Measurements from ENCODE around the gene ZNF48. TPM values are rescaled to one million over a fixed set of nuclear protein-coding genes. Genes with fewer than 3 reads are reported as not detected.

Gene ZNF48
- total RNA-seq, 2 experiments from 2014 or later, result 17.3 to 18.8 TPM

GRCh38 chr16:30351586-30352419 is 43.4 kb upstream of the ZNF48 start:
- POLR2A ChIA-PET, result interaction anchor here (4.5 kb wide), 1 partner anchor 19 kb away, joined by 21 read pairs; the partner anchor contains the start of gene TBC1D10B
- no peaks in the 10 kb centered on the region for H3K9me3 ChIP-seq (ENCODE audit: low read length)
- TF ChIP-seq EZH2phosphoT487 (IDR thresholded peaks at IDR 0.05; ENCODE audit: borderline replicate concordance, low read depth, low read length), result no peak
- TF ChIP-seq, protein P1, sequence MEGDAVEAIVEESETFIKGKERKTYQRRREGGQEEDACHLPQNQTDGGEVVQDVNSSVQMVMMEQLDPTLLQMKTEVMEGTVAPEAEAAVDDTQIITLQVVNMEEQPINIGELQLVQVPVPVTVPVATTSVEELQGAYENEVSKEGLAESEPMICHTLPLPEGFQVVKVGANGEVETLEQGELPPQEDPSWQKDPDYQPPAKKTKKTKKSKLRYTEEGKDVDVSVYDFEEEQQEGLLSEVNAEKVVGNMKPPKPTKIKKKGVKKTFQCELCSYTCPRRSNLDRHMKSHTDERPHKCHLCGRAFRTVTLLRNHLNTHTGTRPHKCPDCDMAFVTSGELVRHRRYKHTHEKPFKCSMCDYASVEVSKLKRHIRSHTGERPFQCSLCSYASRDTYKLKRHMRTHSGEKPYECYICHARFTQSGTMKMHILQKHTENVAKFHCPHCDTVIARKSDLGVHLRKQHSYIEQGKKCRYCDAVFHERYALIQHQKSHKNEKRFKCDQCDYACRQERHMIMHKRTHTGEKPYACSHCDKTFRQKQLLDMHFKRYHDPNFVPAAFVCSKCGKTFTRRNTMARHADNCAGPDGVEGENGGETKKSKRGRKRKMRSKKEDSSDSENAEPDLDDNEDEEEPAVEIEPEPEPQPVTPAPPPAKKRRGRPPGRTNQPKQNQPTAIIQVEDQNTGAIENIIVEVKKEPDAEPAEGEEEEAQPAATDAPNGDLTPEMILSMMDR (conservative IDR thresholded peaks at IDR 0.05; ENCODE audit: low read length), result no peak
- DNase-seq (ENCODE audit: low spot score), result peak; percentile 36
- H4K20me1 ChIP-seq (ENCODE audit: insufficient read depth, low read length), result no peaks in the 10 kb centered on the region
- peaks cover 37% of the 10 kb centered on the region for H3K79me2 ChIP-seq (ENCODE audit: insufficient read depth, low read depth, low read length)
- H2AFZ ChIP-seq (ENCODE audit: low read length), result no peak overlapping the region
- CTCF ChIA-PET (ENCODE audit: unreplicated experiment), result interaction anchor here (1.1 kb wide), 1 partner anchor 10 kb away, joined by 3 read pairs; no protein-coding TSS in a partner anchor
- peak overlapping the region; percentile 99 for H3K4me2 ChIP-seq (ENCODE audit: low read length)
- H3K9me2 ChIP-seq (ENCODE audit: insufficient read depth, low read length), result no peaks in the 10 kb centered on the region
- H3K27ac ChIP-seq (ENCODE audit: low read depth, low read length, poor library complexity, severe bottlenecking), result peak overlapping the region; percentile 98
- peaks cover 88% of the 10 kb centered on the region for H3K4me1 ChIP-seq (ENCODE audit: insufficient read depth, low read length, poor library complexity, severe bottlenecking)
- intact Hi-C loops (cut with micrococcal nuclease; ENCODE audit: unreplicated experiment), result loop anchor here (10.0 kb wide), 1 partner anchor 287 kb away; the partner anchor contains the start of gene ALDOA
- H3K4me3 ChIP-seq (ENCODE audit: low read depth, low read length, poor library complexity, severe bottlenecking), result peak overlapping the region; percentile 98
- H3K36me3 ChIP-seq (ENCODE audit: insufficient read depth, low read length), result peaks cover 63% of the 10 kb centered on the region
- BruUV-seq (replicated peaks), result no TSS peak

GRCh38 chr16:30352488-30353401 is 42.5 kb upstream of the ZNF48 start:
- POLR2A ChIA-PET, result interaction anchor here (0.5 to 4.5 kb wide), 3 partner anchors 10 to 46 kb away, joined by 3 to 21 read pairs (median 18); partner anchors contain the start of gene TBC1D10B
- Histone ChIP-seq H3K27ac (ENCODE audit: low read depth, low read length, poor library complexity, severe bottlenecking) (peak overlapping the region; percentile 98), H4K20me1 (ENCODE audit: insufficient read depth, low read length) (no peaks in the 10 kb centered on the region), H3K79me2 (ENCODE audit: insufficient read depth, low read depth, low read length) (peaks cover 37% of the 10 kb centered on the region), H3K4me2 (ENCODE audit: low read length) (peak overlapping the region; percentile 99), H3K4me3 (ENCODE audit: low read depth, low read length, poor library complexity, severe bottlenecking) (peak overlapping the region; percentile 98), H3K4me1 (ENCODE audit: insufficient read depth, low read length, poor library complexity, severe bottlenecking) (peaks cover 88% of the 10 kb centered on the region), H3K9me3 (ENCODE audit: low read length) (no peaks in the 10 kb centered on the region), H3K36me3 (ENCODE audit: insufficient read depth, low read length) (peaks cover 66% of the 10 kb centered on the region), H2AFZ (ENCODE audit: low read length) (no peak overlapping the region), H3K9me2 (ENCODE audit: insufficient read depth, low read length) (no peaks in the 10 kb centered on the region)
- DNase-seq (ENCODE audit: low spot score), result peak; percentile 37
- no TSS peak for BruUV-seq (replicated peaks)
- TF ChIP-seq EZH2phosphoT487 (IDR thresholded peaks at IDR 0.05; ENCODE audit: borderline replicate concordance, low read depth, low read length), result no peak
- TF ChIP-seq, protein P1 (conservative IDR thresholded peaks at IDR 0.05; ENCODE audit: low read length), result peak; percentile 50
- intact Hi-C loops (cut with micrococcal nuclease; ENCODE audit: unreplicated experiment), result loop anchor here (10.0 kb wide), 1 partner anchor 288 kb away; the partner anchor contains the start of gene ALDOA
- CTCF ChIA-PET (ENCODE audit: unreplicated experiment), result interaction anchor here (0.6 kb wide), 2 partner anchors 18 to 295 kb away, joined by 3 to 9 read pairs; no protein-coding TSS in a partner anchor

All from OCI-LY7 (cell line).